ENCODE data around the gene CCT5.

DNA sequence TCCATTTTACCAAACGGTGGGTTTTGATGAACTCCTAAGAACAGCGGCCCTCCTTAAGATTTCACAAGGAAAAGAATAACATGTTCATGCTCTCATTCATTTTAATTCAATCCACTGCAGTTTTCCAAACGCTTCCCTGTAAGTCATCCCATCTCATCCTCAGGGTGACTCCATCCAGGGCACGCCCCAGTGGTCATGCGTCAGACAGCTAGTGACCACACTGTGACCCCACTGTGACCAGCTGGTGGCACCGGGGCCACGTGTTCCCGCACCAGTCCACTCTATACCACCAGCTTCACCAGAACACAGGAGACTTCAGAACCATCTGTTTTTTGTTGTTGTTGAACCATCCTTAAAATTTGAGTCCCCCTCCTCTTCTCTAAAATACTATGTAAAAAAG lies 14.7 kb upstream of the CCT5 start:
- TF ChIP-seq, protein P1, sequence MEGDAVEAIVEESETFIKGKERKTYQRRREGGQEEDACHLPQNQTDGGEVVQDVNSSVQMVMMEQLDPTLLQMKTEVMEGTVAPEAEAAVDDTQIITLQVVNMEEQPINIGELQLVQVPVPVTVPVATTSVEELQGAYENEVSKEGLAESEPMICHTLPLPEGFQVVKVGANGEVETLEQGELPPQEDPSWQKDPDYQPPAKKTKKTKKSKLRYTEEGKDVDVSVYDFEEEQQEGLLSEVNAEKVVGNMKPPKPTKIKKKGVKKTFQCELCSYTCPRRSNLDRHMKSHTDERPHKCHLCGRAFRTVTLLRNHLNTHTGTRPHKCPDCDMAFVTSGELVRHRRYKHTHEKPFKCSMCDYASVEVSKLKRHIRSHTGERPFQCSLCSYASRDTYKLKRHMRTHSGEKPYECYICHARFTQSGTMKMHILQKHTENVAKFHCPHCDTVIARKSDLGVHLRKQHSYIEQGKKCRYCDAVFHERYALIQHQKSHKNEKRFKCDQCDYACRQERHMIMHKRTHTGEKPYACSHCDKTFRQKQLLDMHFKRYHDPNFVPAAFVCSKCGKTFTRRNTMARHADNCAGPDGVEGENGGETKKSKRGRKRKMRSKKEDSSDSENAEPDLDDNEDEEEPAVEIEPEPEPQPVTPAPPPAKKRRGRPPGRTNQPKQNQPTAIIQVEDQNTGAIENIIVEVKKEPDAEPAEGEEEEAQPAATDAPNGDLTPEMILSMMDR (IDR thresholded peaks at IDR 0.05; ENCODE audit: borderline replicate concordance, extremely low read depth, low read length, poor library complexity, severe bottlenecking), result no peak
- no peak for TF ChIP-seq EZH2 (IDR thresholded peaks at IDR 0.05; ENCODE audit: borderline replicate concordance, low read depth, low read length, severe bottlenecking)

All from DND-41 (cell line).